Mesenchymal stem cell (in vitro differentiated cells and primary cell): ENCODE results near the gene ARID4B.

Experiments used
- DNase-seq: peaks from one replicate; pipeline ENCODE4 v3.0.0-alpha.2; 2013
- H2AFZ ChIP-seq: one replicate; pipeline ENCODE4 v1.6.1; 2013; ENCODE audit warnings: low read depth, mild to moderate bottlenecking, control low read depth, inconsistent platforms, low read length, moderate library complexity
- H2AK5ac ChIP-seq: 2 replicates; pipeline ENCODE4 v1.6.1; 2013; ENCODE audit warnings: low read length, moderate library complexity, mild to moderate bottlenecking, inconsistent platforms; ENCODE audit not compliant: severe bottlenecking
- H2BK120ac ChIP-seq: one replicate; pipeline ENCODE4 v1.6.1; 2013; ENCODE audit warnings: low read depth, mild to moderate bottlenecking, inconsistent platforms, low read length, moderate library complexity
- H2BK12ac ChIP-seq, 2 experiments: one replicate each; pipeline ENCODE4 v1.6.1; 2013; ENCODE audit warnings: inconsistent platforms in 2 of 2, low read length in 2 of 2, mild to moderate bottlenecking in 2 of 2, moderate library complexity in 2 of 2, control low read depth in 1 of 2
- H2BK15ac ChIP-seq: one replicate; pipeline ENCODE4 v1.6.1; 2013; ENCODE audit warnings: mild to moderate bottlenecking, low read depth, inconsistent platforms; ENCODE audit not compliant: poor library complexity, severe bottlenecking
- H2BK5ac ChIP-seq: 2 replicates; pipeline ENCODE4 v1.6.1; 2013; ENCODE audit warnings: low read depth, mild to moderate bottlenecking, low read length, control low read depth, inconsistent platforms; ENCODE audit not compliant: poor library complexity, severe bottlenecking
- H3K14ac ChIP-seq, 2 experiments: one replicate each; pipeline ENCODE4 v1.6.1; 2013; ENCODE audit warnings: inconsistent platforms in 2 of 2, low read length in 2 of 2, control low read depth in 1 of 2, mild to moderate bottlenecking in 1 of 2, moderate library complexity in 1 of 2
- H3K18ac ChIP-seq, 2 experiments: one replicate each; pipeline ENCODE4 v1.6.1; 2013; ENCODE audit warnings: inconsistent platforms in 2 of 2, low read length in 2 of 2, control low read depth in 1 of 2, low read depth in 1 of 2, mild to moderate bottlenecking in 1 of 2
- H3K23ac ChIP-seq, 2 experiments: one replicate each; pipeline ENCODE4 v1.6.1; 2013; ENCODE audit warnings: inconsistent platforms in 2 of 2, low read length in 2 of 2, mild to moderate bottlenecking in 2 of 2, moderate library complexity in 2 of 2, control low read depth in 1 of 2
- H3K27ac ChIP-seq: 2 replicates; pipeline ENCODE4 v1.5.1; 2013; ENCODE audit warnings: mild to moderate bottlenecking, moderate library complexity, low read length, control low read depth, inconsistent platforms; ENCODE audit not compliant: poor library complexity, severe bottlenecking
- H3K27me3 ChIP-seq, 2 experiments: 2 replicates each; pipeline versions ENCODE4 v1.6.1 to v1.7.0; 2013; ENCODE audit warnings: low read length in 2 of 2, mild to moderate bottlenecking in 2 of 2, moderate library complexity in 2 of 2, control low read depth in 1 of 2, inconsistent platforms in 1 of 2; ENCODE audit not compliant: control insufficient read depth in 1 of 2, insufficient read depth in 1 of 2
- H3K36me3 ChIP-seq, 2 experiments: 2 replicates each; pipeline versions ENCODE4 v1.6.1 to v1.7.0; 2013; ENCODE audit warnings: low read length in 2 of 2, control low read depth in 1 of 2, inconsistent platforms in 1 of 2, low read depth in 1 of 2, mild to moderate bottlenecking in 1 of 2; ENCODE audit not compliant: insufficient read depth in 2 of 2, control insufficient read depth in 1 of 2
- H3K4ac ChIP-seq, 2 experiments: one replicate each; pipeline ENCODE4 v1.6.1; 2013; ENCODE audit warnings: inconsistent platforms in 2 of 2, low read length in 2 of 2, mild to moderate bottlenecking in 2 of 2, moderate library complexity in 2 of 2, control low read depth in 1 of 2, low read depth in 1 of 2
- H3K4me1 ChIP-seq: 2 replicates; pipeline ENCODE4 v1.6.1; 2013; ENCODE audit warnings: low read depth, low read length, control low read depth; ENCODE audit not compliant: control insufficient read depth, insufficient read depth
- H3K4me2 ChIP-seq: 2 replicates; pipeline ENCODE4 v1.6.1; 2013; ENCODE audit warnings: low read length, mild to moderate bottlenecking, inconsistent platforms; ENCODE audit not compliant: poor library complexity, severe bottlenecking
- H3K4me3 ChIP-seq, 2 experiments: 2 replicates each; pipeline versions ENCODE4 v1.5.1 to v1.7.0; 2013; ENCODE audit warnings: low read length in 2 of 2, mild to moderate bottlenecking in 2 of 2, control low read depth in 1 of 2, low read depth in 1 of 2; ENCODE audit not compliant: insufficient read depth in 1 of 2
- H3K79me1 ChIP-seq: replicated peaks from 2 replicates; pipeline ENCODE4 v1.6.1; 2013; ENCODE audit warnings: mild to moderate bottlenecking, control low read depth, low read length, inconsistent platforms; ENCODE audit not compliant: poor library complexity, severe bottlenecking
- H3K9ac ChIP-seq: 2 replicates; pipeline ENCODE4 v1.7.0; 2013; ENCODE audit warnings: mild to moderate bottlenecking, low read length, moderate library complexity
- H3K9me3 ChIP-seq: 2 replicates; pipeline ENCODE4 v1.7.0; 2013; ENCODE audit warnings: mild to moderate bottlenecking, low read length; ENCODE audit not compliant: control insufficient read depth
- H4K8ac ChIP-seq: one replicate; pipeline ENCODE4 v1.6.1; 2013; ENCODE audit warnings: inconsistent platforms, mild to moderate bottlenecking, low read length, moderate library complexity
- H4K91ac ChIP-seq: one replicate; pipeline ENCODE4 v1.6.1; 2013; ENCODE audit warnings: mild to moderate bottlenecking, low read length, inconsistent platforms
- WGBS: methylation state at CpG from one replicate; pipeline ENCODE4 v1.1.7; 2013; ENCODE audit warnings: mixed read lengths; 5-methylcytosine and 5-hydroxymethylcytosine counted together

Gene ARID4B

DNA sequence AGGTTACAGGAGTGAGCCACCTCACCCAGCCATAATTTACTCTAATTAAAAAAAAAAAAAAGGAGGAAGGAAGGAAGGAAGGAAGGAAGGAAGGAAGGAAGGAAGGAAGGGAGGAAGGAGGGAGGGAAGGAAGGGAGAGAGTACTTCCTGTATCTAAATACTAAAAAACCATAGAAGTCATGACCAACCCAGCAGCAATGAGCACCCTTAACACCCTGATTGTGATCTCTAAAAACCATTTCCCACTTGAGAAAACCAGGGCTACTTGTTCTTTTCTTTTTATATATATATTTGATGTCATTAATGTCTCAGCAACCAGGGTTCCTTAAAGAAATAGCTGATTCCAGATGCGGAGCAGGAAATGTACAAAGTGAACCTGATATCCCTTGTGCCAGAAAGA is 31.2 kb downstream of the ARID4B start:
- Histone ChIP-seq H2AK5ac (no peak overlapping the region), H3K14ac (no peak overlapping the region), H3K4ac (no peak overlapping the region), H3K9ac (no peak overlapping the region), H3K23ac (no peak overlapping the region), H2BK12ac (no peak overlapping the region), H2BK15ac (no peak overlapping the region), H3K27ac (no peak overlapping the region), H3K4me3 (no peak overlapping the region), H3K18ac (no peak overlapping the region), H3K27me3 (no peaks in the 10 kb centered on the region), H2BK120ac (no peak overlapping the region), H4K91ac (no peak overlapping the region), H3K36me3 (no peaks in the 10 kb centered on the region), H3K4me1 (peaks cover 9% of the 10 kb centered on the region), H3K79me1 (no peaks in the 10 kb centered on the region), H3K4me2 (no peak overlapping the region), H4K8ac (no peak overlapping the region), H2BK5ac (no peak overlapping the region), H2AFZ (no peak overlapping the region), H3K9me3 (no peaks in the 10 kb centered on the region)
- WGBS = 100% methylated on average over 1 of the region's 1 CpG
- DNase-seq = no peak

DNA sequence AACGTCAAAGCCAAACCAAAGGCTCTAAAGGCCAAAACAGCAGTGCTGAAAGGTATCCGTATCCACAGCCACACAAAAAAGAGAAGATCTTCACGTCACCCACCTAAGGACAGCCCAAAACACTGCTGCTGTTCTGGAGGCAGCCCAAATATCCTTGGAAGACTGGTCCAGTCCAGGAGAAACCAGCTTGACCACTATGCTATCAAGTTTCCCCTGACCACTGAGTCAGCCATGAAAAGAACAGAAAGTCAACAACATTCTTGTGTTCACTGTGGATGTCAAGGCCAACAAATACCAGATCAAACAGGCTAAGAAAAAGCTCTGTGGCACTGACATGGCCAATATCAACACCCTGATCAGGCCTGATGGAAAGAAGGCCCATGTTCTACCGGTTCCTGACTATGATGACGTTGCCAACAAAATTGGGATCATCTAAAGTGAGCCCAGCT is 32.1 kb downstream of the ARID4B start:
- Histone ChIP-seq H2AK5ac (no peak overlapping the region), H3K27ac (no peak overlapping the region), H2BK12ac (no peak overlapping the region), H3K4me3 (no peak overlapping the region), H3K9me3 (no peaks in the 10 kb centered on the region), H2AFZ (no peak overlapping the region), H2BK5ac (no peak overlapping the region), H2BK120ac (no peak overlapping the region), H4K8ac (no peak overlapping the region), H4K91ac (no peak overlapping the region), H3K36me3 (no peaks in the 10 kb centered on the region), H3K4me1 (peaks cover 9% of the 10 kb centered on the region), H2BK15ac (no peak overlapping the region), H3K18ac (no peak overlapping the region), H3K27me3 (no peaks in the 10 kb centered on the region), H3K14ac (no peak overlapping the region), H3K23ac (no peak overlapping the region), H3K79me1 (no peaks in the 10 kb centered on the region), H3K4me2 (no peak overlapping the region), H3K4ac (no peak overlapping the region), H3K9ac (no peak overlapping the region)
- peak; percentile 26 for DNase-seq
- whole genome bisulfite sequencing = over 99% methylated on average over 5 of the region's 5 CpGs

DNA sequence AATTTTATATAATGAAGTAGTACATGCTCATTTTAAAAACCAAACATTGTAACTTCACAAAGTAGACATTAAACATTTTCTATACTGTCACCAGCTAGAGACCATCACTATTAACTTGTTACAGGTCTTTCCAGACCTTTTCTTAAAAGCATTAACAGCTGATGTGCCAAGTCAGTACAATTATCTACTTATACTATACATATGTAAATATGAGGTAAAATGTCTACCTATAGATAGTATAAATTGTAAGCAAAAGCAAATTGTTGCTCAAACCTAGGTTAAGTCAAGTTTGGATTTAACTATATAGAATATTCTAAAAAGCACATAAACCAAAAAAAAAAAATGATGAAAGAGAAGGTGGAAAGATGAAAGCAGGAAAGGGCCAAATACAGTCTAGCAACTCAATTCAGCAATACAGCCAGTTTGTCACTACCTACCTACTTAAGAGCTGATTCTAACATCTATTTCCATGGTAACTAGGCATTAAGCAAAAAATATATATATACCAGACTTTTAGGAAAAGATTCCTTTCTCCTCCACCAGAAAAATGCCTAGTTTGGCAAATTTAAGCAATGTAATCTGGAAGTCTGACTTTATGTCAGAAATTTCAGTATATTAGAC is 34.5 kb downstream of the ARID4B start:
- no peak for DNase-seq
- H3K4me2 ChIP-seq = no peak overlapping the region
- H4K8ac ChIP-seq = no peak overlapping the region
- H4K91ac ChIP-seq = no peak overlapping the region
- no peak overlapping the region for H2AK5ac ChIP-seq
- H3K27me3 ChIP-seq = no peaks in the 10 kb centered on the region
- H3K4ac ChIP-seq = no peak overlapping the region
- H3K18ac ChIP-seq = no peak overlapping the region
- no peak overlapping the region for H2BK5ac ChIP-seq
- no peak overlapping the region for H3K14ac ChIP-seq
- H2BK12ac ChIP-seq = no peak overlapping the region
- H2AFZ ChIP-seq = no peak overlapping the region
- no peaks in the 10 kb centered on the region for H3K79me1 ChIP-seq
- no peak overlapping the region for H2BK120ac ChIP-seq
- H3K9me3 ChIP-seq = no peaks in the 10 kb centered on the region
- H3K36me3 ChIP-seq = no peaks in the 10 kb centered on the region
- no peak overlapping the region for H2BK15ac ChIP-seq
- H3K4me1 ChIP-seq = peaks cover 4% of the 10 kb centered on the region
- H3K4me3 ChIP-seq = no peak overlapping the region
- no peak overlapping the region for H3K27ac ChIP-seq
- H3K23ac ChIP-seq = no peak overlapping the region
- H3K9ac ChIP-seq = no peak overlapping the region

DNA sequence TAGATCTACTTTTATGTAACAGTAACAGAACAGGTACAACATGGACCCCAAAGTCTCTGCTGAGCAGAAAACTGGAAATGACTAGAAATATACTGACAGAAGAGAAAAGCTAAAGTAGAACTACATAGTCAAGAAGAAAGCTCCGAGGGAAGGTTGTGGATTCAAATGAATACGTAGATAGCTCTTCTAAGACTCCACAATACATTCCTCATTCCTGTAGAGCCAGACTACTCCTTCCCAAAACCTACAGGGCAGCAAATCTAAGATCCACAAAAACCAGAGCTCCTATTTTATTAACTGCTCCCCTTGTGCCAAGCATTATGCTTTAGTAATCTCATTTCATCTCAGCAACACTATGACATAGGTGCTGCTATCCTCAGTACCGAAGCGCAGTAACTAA is 35.2 kb downstream of the ARID4B start:
- Histone ChIP-seq H3K27ac (no peak overlapping the region), H2BK5ac (no peak overlapping the region)
- WGBS = 96% methylated on average over 4 of the region's 4 CpGs

More for the DNA sequence above, 35.2 kb downstream of the ARID4B start:
- no peak overlapping the region for H2BK120ac ChIP-seq
- no peak overlapping the region for H3K9ac ChIP-seq
- no peak overlapping the region for H3K4me3 ChIP-seq
- no peaks in the 10 kb centered on the region for H3K27me3 ChIP-seq
- no peak overlapping the region for H3K23ac ChIP-seq
- no peaks in the 10 kb centered on the region for H3K9me3 ChIP-seq
- H4K91ac ChIP-seq = no peak overlapping the region
- H3K14ac ChIP-seq = no peak overlapping the region
- H3K79me1 ChIP-seq = no peaks in the 10 kb centered on the region
- no peak overlapping the region for H4K8ac ChIP-seq
- no peak overlapping the region for H2AK5ac ChIP-seq
- H3K18ac ChIP-seq = no peak overlapping the region
- no peak overlapping the region for H3K4ac ChIP-seq
- no peak overlapping the region for H3K4me2 ChIP-seq
- H2BK15ac ChIP-seq = no peak overlapping the region
- no peaks in the 10 kb centered on the region for H3K36me3 ChIP-seq
- no peak for DNase-seq
- H2AFZ ChIP-seq = no peak overlapping the region
- H2BK12ac ChIP-seq = no peak overlapping the region
- peaks cover 4% of the 10 kb centered on the region for H3K4me1 ChIP-seq
